Ishikawa (cell line): ENCODE measurements around the gene PRPF40B.

Experiments used
- CEBPB ChIP-seq: IDR thresholded peaks from 2 replicates; pipeline ENCODE4 v1.6.1; 2012
- CREB1 ChIP-seq: IDR thresholded peaks from 2 replicates; pipeline ENCODE4 v1.6.1; 2012; ENCODE audit warnings: low read depth
- EGR1 ChIP-seq: IDR thresholded peaks from 2 replicates; pipeline ENCODE4 v1.6.1; 2012
- EP300 ChIP-seq: IDR thresholded peaks from 2 replicates; pipeline ENCODE4 v1.6.1; 2012; ENCODE audit warnings: borderline replicate concordance
- FOXM1 ChIP-seq: IDR thresholded peaks from 2 replicates; pipeline ENCODE4 v1.6.1; 2012; ENCODE audit warnings: low read depth, borderline replicate concordance
- NFIC ChIP-seq: IDR thresholded peaks from 2 replicates; pipeline ENCODE4 v1.6.1; 2012
- RAD21 ChIP-seq: IDR thresholded peaks from 2 replicates; pipeline ENCODE4 v1.6.1; 2012; ENCODE audit warnings: low read depth
- TAF1 ChIP-seq: IDR thresholded peaks from 2 replicates; pipeline ENCODE4 v1.6.1; 2012; ENCODE audit warnings: low read depth, mild to moderate bottlenecking
- TCF12 ChIP-seq: IDR thresholded peaks from 2 replicates; pipeline ENCODE4 v1.6.1; 2012; ENCODE audit warnings: low read depth
- TEAD4 ChIP-seq: IDR thresholded peaks from 2 replicates; pipeline ENCODE4 v1.6.1; 2012
- YY1 ChIP-seq: IDR thresholded peaks from 2 replicates; pipeline ENCODE4 v1.6.1; 2012; ENCODE audit warnings: low read depth
- ZBTB7A ChIP-seq: IDR thresholded peaks from 2 replicates; pipeline ENCODE4 v1.6.1; 2012; ENCODE audit warnings: low read depth
- TF ChIP-seq, protein P1 (sequence below): IDR thresholded peaks from 2 replicates; pipeline ENCODE4 v1.6.1; 2012
- TF ChIP-seq, protein P2 (sequence below): IDR thresholded peaks from 2 replicates; pipeline ENCODE4 v1.6.1; 2012
- TF ChIP-seq, protein P3 (sequence below): IDR thresholded peaks from 2 replicates; pipeline ENCODE4 v1.6.1; 2012; ENCODE audit warnings: low read depth, mild to moderate bottlenecking

Gene PRPF40B

DNA sequence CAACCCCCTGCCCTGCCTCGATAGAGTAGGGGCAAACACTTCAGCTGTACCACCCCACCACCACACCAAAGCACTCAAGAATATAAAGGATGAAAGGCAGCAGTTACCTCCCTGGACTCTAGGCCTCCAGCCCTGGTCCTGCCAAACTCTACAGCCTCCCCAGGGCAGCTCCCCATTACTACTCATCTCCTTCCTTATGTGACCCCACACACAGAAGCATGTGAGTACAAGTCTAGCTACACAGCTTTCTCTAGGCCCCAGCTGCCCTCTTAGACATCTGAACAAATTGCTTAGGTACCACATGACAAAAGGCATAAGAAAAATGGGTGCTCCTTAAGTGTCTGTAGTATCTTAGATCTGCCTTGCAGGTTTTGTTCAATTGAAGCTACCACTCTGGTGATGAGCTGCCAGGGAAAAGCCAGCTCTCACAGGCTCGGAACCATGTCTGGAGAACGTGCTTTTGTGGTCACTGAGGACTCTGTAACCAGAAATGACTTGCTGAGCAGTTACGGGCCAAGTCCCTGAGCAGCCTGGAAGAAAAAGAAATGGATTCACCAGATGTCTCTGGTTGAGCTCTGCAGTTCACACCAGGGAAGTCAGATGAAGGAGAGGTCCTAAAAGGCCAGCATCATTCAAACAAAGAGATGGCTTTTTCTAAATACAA lies 51.1 kb downstream of the PRPF40B start:
- TF ChIP-seq TAF1 (no peak), FOXM1 (no peak), ZBTB7A (no peak), TCF12 (no peak), EGR1 (no peak), EP300 (no peak), RAD21 (no peak), CEBPB (no peak), CREB1 (no peak), NFIC (no peak), TEAD4 (no peak), YY1 (no peak)
- TF ChIP-seq, protein P1, sequence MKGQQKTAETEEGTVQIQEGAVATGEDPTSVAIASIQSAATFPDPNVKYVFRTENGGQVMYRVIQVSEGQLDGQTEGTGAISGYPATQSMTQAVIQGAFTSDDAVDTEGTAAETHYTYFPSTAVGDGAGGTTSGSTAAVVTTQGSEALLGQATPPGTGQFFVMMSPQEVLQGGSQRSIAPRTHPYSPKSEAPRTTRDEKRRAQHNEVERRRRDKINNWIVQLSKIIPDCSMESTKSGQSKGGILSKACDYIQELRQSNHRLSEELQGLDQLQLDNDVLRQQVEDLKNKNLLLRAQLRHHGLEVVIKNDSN = no peak
- TF ChIP-seq, protein P2, sequence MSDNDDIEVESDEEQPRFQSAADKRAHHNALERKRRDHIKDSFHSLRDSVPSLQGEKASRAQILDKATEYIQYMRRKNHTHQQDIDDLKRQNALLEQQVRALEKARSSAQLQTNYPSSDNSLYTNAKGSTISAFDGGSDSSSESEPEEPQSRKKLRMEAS = no peak
- TF ChIP-seq, protein P3, sequence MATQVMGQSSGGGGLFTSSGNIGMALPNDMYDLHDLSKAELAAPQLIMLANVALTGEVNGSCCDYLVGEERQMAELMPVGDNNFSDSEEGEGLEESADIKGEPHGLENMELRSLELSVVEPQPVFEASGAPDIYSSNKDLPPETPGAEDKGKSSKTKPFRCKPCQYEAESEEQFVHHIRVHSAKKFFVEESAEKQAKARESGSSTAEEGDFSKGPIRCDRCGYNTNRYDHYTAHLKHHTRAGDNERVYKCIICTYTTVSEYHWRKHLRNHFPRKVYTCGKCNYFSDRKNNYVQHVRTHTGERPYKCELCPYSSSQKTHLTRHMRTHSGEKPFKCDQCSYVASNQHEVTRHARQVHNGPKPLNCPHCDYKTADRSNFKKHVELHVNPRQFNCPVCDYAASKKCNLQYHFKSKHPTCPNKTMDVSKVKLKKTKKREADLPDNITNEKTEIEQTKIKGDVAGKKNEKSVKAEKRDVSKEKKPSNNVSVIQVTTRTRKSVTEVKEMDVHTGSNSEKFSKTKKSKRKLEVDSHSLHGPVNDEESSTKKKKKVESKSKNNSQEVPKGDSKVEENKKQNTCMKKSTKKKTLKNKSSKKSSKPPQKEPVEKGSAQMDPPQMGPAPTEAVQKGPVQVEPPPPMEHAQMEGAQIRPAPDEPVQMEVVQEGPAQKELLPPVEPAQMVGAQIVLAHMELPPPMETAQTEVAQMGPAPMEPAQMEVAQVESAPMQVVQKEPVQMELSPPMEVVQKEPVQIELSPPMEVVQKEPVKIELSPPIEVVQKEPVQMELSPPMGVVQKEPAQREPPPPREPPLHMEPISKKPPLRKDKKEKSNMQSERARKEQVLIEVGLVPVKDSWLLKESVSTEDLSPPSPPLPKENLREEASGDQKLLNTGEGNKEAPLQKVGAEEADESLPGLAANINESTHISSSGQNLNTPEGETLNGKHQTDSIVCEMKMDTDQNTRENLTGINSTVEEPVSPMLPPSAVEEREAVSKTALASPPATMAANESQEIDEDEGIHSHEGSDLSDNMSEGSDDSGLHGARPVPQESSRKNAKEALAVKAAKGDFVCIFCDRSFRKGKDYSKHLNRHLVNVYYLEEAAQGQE = no peak

DNA sequence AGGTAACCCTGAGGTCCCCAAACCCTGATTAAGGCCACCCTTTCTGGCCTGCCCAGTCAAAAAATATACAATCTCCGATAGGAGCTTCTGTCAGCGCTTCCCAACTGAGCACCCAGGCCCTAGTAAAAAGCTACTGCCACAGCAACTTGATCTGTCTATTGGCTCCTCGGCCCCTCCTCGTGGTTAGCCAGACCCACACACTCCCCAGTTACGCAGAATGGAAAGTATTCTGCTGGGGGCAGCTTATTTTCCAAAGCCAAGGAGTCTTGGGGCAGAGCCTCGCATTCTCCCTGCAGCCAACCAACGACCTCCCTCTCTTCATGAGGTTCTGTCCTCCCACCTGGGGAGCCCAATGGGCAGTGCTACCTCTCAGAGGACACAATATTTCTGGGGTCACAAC lies 51.8 kb downstream of the PRPF40B start:
- no peak for TF ChIP-seq TAF1
- TF ChIP-seq, protein P2 = no peak
- no peak for TF ChIP-seq EP300
- no peak for TF ChIP-seq RAD21
- no peak for TF ChIP-seq TCF12
- no peak for TF ChIP-seq CREB1
- TF ChIP-seq, protein P3 = no peak
- no peak for TF ChIP-seq TEAD4
- no peak for TF ChIP-seq FOXM1
- no peak for TF ChIP-seq CEBPB
- no peak for TF ChIP-seq EGR1
- no peak for TF ChIP-seq ZBTB7A
- no peak for TF ChIP-seq NFIC

DNA sequence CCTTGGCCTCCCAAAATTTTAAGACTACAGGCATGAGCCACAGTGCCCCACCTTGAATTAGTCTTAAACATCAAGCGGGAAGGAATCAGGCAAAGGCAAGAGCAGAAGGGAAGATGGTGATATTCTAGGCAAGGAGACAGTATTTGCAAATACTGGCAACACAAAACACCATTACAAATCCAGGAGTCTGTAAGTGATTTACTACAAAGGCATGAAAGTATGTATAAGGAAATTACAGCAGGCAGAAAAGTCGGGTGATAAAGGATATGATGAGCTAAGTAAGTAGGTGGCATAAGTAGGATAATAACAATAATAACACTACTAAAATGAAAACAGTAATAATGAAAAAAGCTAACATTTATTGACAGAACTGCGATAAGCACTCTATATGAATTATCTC lies 55.4 kb downstream of the PRPF40B start:
- TF ChIP-seq EGR1 (no peak), TEAD4 (no peak), TAF1 (no peak), TCF12 (no peak), FOXM1 (no peak), NFIC (no peak), CREB1 (no peak), EP300 (no peak), YY1 (no peak), RAD21 (no peak), CEBPB (no peak), ZBTB7A (no peak)
- TF ChIP-seq, protein P3 = no peak
- TF ChIP-seq, protein P1 = no peak
- TF ChIP-seq, protein P2 = no peak

DNA sequence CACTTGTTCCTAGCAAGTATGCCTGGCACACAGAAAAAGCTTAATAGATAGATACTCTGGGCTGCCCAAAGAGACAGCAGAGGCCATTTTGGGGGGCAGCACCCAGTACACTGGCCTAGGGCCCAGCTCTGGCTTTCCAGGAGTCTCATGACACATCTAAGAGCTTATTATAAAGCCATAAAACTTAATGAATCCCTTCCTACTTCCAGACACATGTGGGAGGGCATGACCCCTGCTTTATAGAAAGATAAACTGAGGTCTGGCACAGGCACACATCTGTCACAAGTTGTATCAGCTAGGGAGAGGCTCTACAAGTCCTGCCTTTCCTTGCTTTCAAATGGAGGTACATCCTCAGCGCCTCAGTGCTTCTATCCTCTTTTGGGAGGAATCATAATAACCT lies 56.7 kb downstream of the PRPF40B start:
- TF ChIP-seq RAD21 (no peak), FOXM1 (no peak), CEBPB (no peak), TAF1 (no peak), CREB1 (no peak), ZBTB7A (no peak), NFIC (no peak), TCF12 (no peak), YY1 (no peak), EGR1 (no peak), EP300 (no peak), TEAD4 (no peak)
- TF ChIP-seq, protein P3 = no peak
- TF ChIP-seq, protein P1 = no peak
- TF ChIP-seq, protein P2 = no peak
